DND-41 (cell line): Measurements from ENCODE around the gene WNT8B.

Source experiments
- ATAC-seq: fragments of 200-7000 bp; cut with Tn5 transposase; 3 replicates; pipeline ENCODE4 v1.9.1; 2021; ENCODE audit warnings: low read depth; ENCODE audit not compliant: insufficient read depth
- DNase-seq: peaks from one replicate; pipeline ENCODE4 v3.0.0-alpha.2; 2020
- H2AFZ ChIP-seq: 2 replicates; pipeline ENCODE4 v1.6.0; 2012; ENCODE audit warnings: low read depth, low read length
- H3K27ac ChIP-seq: 2 replicates; pipeline ENCODE4 v1.5.1; 2012; ENCODE audit warnings: low read length, inconsistent platforms
- H3K27me3 ChIP-seq: fragments of 200-600 bp; sonication (generic); 2 replicates; pipeline ENCODE4 v1.6.0; 2012; ENCODE audit warnings: low read length, mild to moderate bottlenecking, inconsistent platforms; ENCODE audit not compliant: insufficient read depth, poor library complexity
- H3K36me3 ChIP-seq: 2 replicates; pipeline ENCODE4 v1.5.1; 2012; ENCODE audit warnings: low read length, inconsistent platforms; ENCODE audit not compliant: insufficient read depth
- H3K4me1 ChIP-seq: 2 replicates; pipeline ENCODE4 v1.5.1; 2012; ENCODE audit warnings: mild to moderate bottlenecking, low read length; ENCODE audit not compliant: insufficient read depth
- H3K4me2 ChIP-seq: 2 replicates; pipeline ENCODE4 v1.6.0; 2012; ENCODE audit warnings: mild to moderate bottlenecking, moderate library complexity, low read length, inconsistent platforms; ENCODE audit not compliant: insufficient read depth
- H3K4me3 ChIP-seq, 2 experiments: fragments of 200-600 bp in 1 of 2; shearing (Covaris generic) in 1 of 2; 2 replicates each; pipeline ENCODE4 v1.5.1; 2012 to 2016; ENCODE audit warnings: inconsistent platforms in 2 of 2, low read length in 2 of 2, mild to moderate bottlenecking in 2 of 2, low read depth in 1 of 2, moderate library complexity in 1 of 2
- H3K79me2 ChIP-seq: 2 replicates; pipeline ENCODE4 v1.6.0; 2012; ENCODE audit warnings: low read length, inconsistent platforms; ENCODE audit not compliant: insufficient read depth
- H3K9ac ChIP-seq: 2 replicates; pipeline ENCODE4 v1.6.0; 2012; ENCODE audit warnings: low read depth, mild to moderate bottlenecking, inconsistent platforms, low read length, moderate library complexity
- H3K9me3 ChIP-seq: 2 replicates; pipeline ENCODE4 v1.5.1; 2012; ENCODE audit warnings: low read length, moderate library complexity, mild to moderate bottlenecking, inconsistent platforms; ENCODE audit not compliant: insufficient read depth, severe bottlenecking
- H4K20me1 ChIP-seq: 2 replicates; pipeline ENCODE4 v1.6.0; 2012; ENCODE audit warnings: low read length; ENCODE audit not compliant: insufficient read depth
- EZH2 ChIP-seq: IDR thresholded peaks from 3 replicates; pipeline ENCODE4 v1.6.1; 2012; ENCODE audit warnings: borderline replicate concordance, low read depth, mild to moderate bottlenecking, moderate library complexity, low read length, inconsistent platforms; ENCODE audit not compliant: severe bottlenecking
- TF ChIP-seq, protein P1 (sequence below): IDR thresholded peaks from 2 replicates; pipeline ENCODE4 v1.5.1; 2012; ENCODE audit warnings: borderline replicate concordance, low read length, moderate library complexity, mild to moderate bottlenecking; ENCODE audit not compliant: poor library complexity, severe bottlenecking; ENCODE audit errors: extremely low read depth

Gene WNT8B

DNA sequence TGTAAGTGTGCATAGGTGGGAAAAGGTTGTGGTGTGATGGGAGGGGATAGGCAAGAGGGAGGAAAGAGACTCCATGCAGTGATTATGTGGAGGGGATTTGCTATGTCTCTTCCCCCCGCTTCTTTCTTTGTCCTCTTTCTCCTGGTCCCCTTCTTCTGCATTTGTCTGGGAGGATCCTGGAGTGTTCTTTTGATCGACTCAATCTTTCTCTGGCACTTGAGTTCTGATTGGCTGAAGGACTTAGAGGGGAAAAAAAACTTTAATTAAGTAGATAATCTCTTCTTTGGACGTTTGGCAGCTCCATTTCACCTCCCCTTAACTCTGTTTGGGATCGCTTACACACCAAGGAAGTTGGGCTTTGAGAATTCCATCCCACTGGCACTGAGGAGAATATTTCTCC is at the start of gene WNT8B:
Gene WNT8B, plus strand, starts transcription at position 301 of the 400 bp plus-strand sequence. CDS start 160 bp downstream, outside the sequence.
- H3K4me1 ChIP-seq: no peaks in the 10 kb centered on the region
- H3K4me3 ChIP-seq: no peak within 1 kb of the TSS

DNA sequence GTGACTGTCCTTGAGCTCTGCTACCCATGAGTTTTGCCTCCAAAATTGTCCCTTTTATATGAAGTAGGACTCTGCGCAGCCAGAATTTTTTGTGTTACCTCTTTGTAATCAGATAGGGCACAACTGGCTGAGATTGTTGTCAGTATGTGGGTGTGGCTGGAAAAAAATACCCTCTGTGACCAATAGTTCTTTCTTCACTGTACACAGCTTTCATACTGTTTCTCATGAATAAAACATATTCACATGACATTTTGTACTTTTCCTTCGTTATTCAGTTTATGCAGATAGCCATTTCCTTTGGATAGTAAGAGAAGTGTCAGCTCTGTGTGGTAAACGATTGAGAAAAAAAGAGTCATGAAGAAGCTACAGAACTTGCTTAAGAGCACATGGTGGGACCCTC is 49.6 kb upstream of the WNT8B start:
- Histone ChIP-seq H4K20me1 (no peaks in the 10 kb centered on the region), H3K4me2 (no peak overlapping the region), H3K9ac (no peak overlapping the region), H3K27ac (no peak overlapping the region), H3K27me3 (peaks cover 4% of the 10 kb centered on the region), H3K9me3 (no peaks in the 10 kb centered on the region), H3K4me3 (no peak overlapping the region), H2AFZ (no peak overlapping the region), H3K79me2 (no peaks in the 10 kb centered on the region), H3K4me1 (no peaks in the 10 kb centered on the region), H3K36me3 (no peaks in the 10 kb centered on the region)
- TF ChIP-seq, protein P1, sequence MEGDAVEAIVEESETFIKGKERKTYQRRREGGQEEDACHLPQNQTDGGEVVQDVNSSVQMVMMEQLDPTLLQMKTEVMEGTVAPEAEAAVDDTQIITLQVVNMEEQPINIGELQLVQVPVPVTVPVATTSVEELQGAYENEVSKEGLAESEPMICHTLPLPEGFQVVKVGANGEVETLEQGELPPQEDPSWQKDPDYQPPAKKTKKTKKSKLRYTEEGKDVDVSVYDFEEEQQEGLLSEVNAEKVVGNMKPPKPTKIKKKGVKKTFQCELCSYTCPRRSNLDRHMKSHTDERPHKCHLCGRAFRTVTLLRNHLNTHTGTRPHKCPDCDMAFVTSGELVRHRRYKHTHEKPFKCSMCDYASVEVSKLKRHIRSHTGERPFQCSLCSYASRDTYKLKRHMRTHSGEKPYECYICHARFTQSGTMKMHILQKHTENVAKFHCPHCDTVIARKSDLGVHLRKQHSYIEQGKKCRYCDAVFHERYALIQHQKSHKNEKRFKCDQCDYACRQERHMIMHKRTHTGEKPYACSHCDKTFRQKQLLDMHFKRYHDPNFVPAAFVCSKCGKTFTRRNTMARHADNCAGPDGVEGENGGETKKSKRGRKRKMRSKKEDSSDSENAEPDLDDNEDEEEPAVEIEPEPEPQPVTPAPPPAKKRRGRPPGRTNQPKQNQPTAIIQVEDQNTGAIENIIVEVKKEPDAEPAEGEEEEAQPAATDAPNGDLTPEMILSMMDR: no peak
- TF ChIP-seq EZH2: no peak
- ATAC-seq (no peak), DNase-seq (no peak)

More for the DNA sequence above, at the start of gene WNT8B:
- TF ChIP-seq, protein P1: no peak
- TF ChIP-seq EZH2: no peak
- Histone ChIP-seq H3K9ac (no peak within 1 kb of the TSS), H3K9me3 (no peaks in the 10 kb centered on the region), H4K20me1 (no peaks in the 10 kb centered on the region), H3K27ac (no peak within 1 kb of the TSS), H3K27me3 (peaks cover 5% of the 10 kb centered on the region), H3K79me2 (no peaks in the 10 kb centered on the region), H3K4me2 (no peak within 1 kb of the TSS), H3K36me3 (no peaks in the 10 kb centered on the region), H2AFZ (no peak within 1 kb of the TSS)
- DNase-seq: no peak
- no peak for ATAC-seq

DNA sequence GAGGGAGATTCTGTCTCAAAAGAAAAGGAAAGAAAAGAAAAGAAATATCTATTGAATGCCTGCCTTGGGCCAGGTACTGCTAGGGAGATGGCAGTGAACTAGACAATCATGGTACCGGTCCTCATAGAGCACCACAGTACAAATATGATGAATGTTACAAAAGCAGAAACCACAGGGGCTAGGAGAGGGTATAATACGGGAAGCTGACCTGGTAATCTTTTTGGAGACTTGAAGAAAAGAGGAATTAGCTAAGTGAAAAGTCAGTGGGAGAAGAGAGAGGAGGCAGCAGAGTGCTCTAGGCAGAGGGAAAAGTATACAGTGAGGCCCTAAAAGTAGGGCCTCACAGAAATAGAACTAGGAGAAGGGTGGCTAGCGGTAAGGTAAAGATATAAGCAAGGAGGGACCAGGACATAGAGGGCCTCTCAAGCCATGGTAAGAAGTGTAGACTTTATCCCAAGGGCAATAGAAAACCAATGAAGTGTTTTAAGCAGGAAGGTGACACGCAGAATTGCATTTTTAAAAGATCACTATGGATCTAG is 42.8 kb upstream of the WNT8B start:
- Histone ChIP-seq H3K4me2 (no peak overlapping the region), H3K79me2 (no peaks in the 10 kb centered on the region), H3K9me3 (no peaks in the 10 kb centered on the region), H3K36me3 (no peaks in the 10 kb centered on the region), H2AFZ (no peak overlapping the region), H3K4me1 (no peaks in the 10 kb centered on the region), H3K27me3 (peaks cover 4% of the 10 kb centered on the region), H3K27ac (no peak overlapping the region), H4K20me1 (no peaks in the 10 kb centered on the region), H3K4me3 (no peak overlapping the region), H3K9ac (no peak overlapping the region)
- TF ChIP-seq, protein P1: no peak
- TF ChIP-seq EZH2: no peak
- ATAC-seq (no peak), DNase-seq (no peak)

DNA sequence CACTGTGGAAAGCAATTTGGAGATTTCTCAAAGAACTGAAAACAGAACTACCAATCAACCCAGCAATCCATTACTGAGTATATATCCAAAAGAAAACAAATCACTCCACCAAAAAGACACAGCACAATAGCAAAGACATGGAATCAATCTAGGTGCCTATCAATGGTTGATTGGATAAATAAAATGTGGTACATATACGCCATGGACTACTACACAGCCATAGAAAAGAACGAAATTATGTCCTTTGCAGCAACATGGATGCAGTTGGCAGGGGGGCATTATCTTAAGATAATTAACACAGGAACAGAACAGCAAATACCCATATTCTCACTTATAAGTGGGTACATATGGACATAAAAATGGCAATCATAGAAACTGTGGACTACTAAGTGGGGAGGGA is 35.4 kb upstream of the WNT8B start:
- DNase-seq: no peak
- Histone ChIP-seq H3K9ac (no peak overlapping the region), H3K4me1 (no peaks in the 10 kb centered on the region), H3K36me3 (no peaks in the 10 kb centered on the region), H3K4me2 (no peak overlapping the region), H4K20me1 (no peaks in the 10 kb centered on the region), H3K4me3 (no peak overlapping the region), H3K27me3 (no peaks in the 10 kb centered on the region), H3K27ac (no peak overlapping the region), H3K79me2 (no peaks in the 10 kb centered on the region), H3K9me3 (no peaks in the 10 kb centered on the region), H2AFZ (no peak overlapping the region)
- TF ChIP-seq, protein P1: no peak
- TF ChIP-seq EZH2: no peak
- ATAC-seq: no peak
